Pancreas (tissue), 10 donors: ENCODE data around the gene ATXN7L3. TPM values are rescaled to one million over a fixed set of nuclear protein-coding genes. Genes with fewer than 3 reads are reported as not detected.
"Not testable (repeated sequence)": the region's sequence is repeated elsewhere in the genome, so short reads cannot be mapped to it uniquely, and the experiment has no call there.

Experiments used
- ATAC-seq, 4 donors: fragments of 200-7000 bp; cut with Tn5 transposase; one replicate each; pipeline versions ENCODE4 v1.8.0 to v1.9.1; 2020; ENCODE audit warnings: mild to moderate bottlenecking in 4 of 4, moderate library complexity in 4 of 4
- DNase-seq, 6 donors: peaks; one replicate each; pipeline ENCODE4 v3.0.0-alpha.2; 2020
- FAIRE-seq: peaks from 2 replicates; lab custom pipeline; 2012; peaks lifted over from hg19 to GRCh38; lab: Jason Lieb, UNC
- H3K27ac ChIP-seq, 4 donors: fragments of 200-600 bp; sonication (generic); 1 replicate in 3 of 4; 2 replicates in 1 of 4; pipeline versions ENCODE4 v1.5.0 to v1.8.0; 2020
- H3K27me3 ChIP-seq, 4 donors: fragments of 200-600 bp; one replicate each; pipeline ENCODE4 v1.8.0; 2021
- H3K36me3 ChIP-seq, 3 donors: fragments of 200-600 bp; sonication (generic) in 1 of 3; one replicate each; pipeline versions ENCODE4 v1.5.0 to v1.8.0; 2020 to 2021
- H3K4me1 ChIP-seq, 3 donors: fragments of 200-600 bp; one replicate each; pipeline ENCODE4 v1.8.0; 2021
- H3K4me3 ChIP-seq, 4 donors: fragments of 200-600 bp; sonication (generic) in 2 of 4; one replicate each; pipeline versions ENCODE4 v1.5.0 to v1.8.0; 2020 to 2021
- H3K9me3 ChIP-seq, 4 donors: fragments of 200-600 bp; one replicate each; pipeline ENCODE4 v1.8.0; 2021
- WGBS, 2 donors: extraction: QIAGEN DNeasy Blood & Tissue Kit; methylation state at CpG; one replicate each; pipeline ENCODE4 v1.1.7; 2013; 5-methylcytosine and 5-hydroxymethylcytosine counted together
- intact Hi-C, 3 donors: fragments of 100-400 bp; cut with DNase I; formaldehyde crosslinking; loops; one replicate each; pipeline versions ENCODE4 v1.11.1 to v1.14.2; 2022
- microRNA-seq, 2 donors: library from miRNA; unstranded; fragments of <30 nt; microRNA quantifications; one replicate each; pipeline versions ENCODE4 to v1.1.0, GENCODE V29; 2019 to 2020
- polyA plus RNA-seq, 2 donors: library from polyadenylated mRNA; stranded (reverse); fragments of 200-250 nt; gene quantifications; one replicate each; pipeline ENCODE4 v1.2.3, GENCODE V29; 2013
- total RNA-seq, 6 donors: library from RNA; stranded (reverse); fragmentation: NEBNext Ultra II Directional in 4 of 6; extraction: Animal tissue kit (Norgen Biotek cat#: 25700) in 4 of 6; gene quantifications; one replicate each; pipeline versions ENCODE4 v1.2.1 to v1.2.4, GENCODE V29; 2021 to 2023
- TF ChIP-seq, protein P1 (sequence below), 4 donors: fragments of 200-600 bp; sonication (generic) in 3 of 4; IDR thresholded peaks; one replicate each; pipeline versions ENCODE4 v1.5.0 to v1.8.0; 2021; ENCODE audit warnings: antibody characterized with exemption in 4 of 4
- donor health status: healthy with polysubstance abuse.
- donor health status: DM: no; HTN: no; CAD: no; lungs with moderate emphysema.
- donor health status: DM: no; HTN: no; CAD: no.
- donor health status: control.
- donor health status: control.
- donor health status: Bipolar disorder and iron deficiency.
- donor health status: DM: yes; HTN: yes; CAD: no.
- donor health status: DM: no; HTN: no; CAD: no.
- donor health status: DM: no; HTN: no; CAD: no.
- donor health status: DM: yes; HTN: yes; CAD: no.

The ATXN7L3 gene
- total and polyA plus RNA-seq, 8 donors, result 21.1 to 38.0 (median 27.3) TPM

DNA sequence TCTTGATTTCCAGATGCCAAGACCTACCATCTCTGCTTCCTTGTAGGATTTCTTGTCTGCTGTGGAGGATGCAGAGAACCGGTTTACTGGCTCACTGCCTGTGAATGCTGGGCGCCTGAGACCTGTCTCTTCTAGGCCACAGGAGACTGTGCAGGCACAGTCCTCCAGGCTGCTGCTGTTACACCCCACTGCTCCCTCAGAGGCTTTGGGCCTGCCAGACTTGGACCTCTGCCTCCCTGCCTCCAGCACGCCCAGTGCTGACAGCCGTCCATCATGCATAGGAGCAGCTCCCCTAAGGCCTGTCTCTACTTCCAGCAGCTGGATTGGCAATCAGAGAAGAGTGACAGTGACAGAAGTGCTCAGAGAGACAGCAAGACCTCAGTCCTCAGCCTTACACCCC is 51.9 kb downstream of the ATXN7L3 start:
- no peak for ATAC-seq
- Histone ChIP-seq H3K9me3 (no peaks in the 10 kb centered on the region), H3K4me3 (no peak overlapping the region), H3K27ac (no peak overlapping the region), H3K27me3 (no peaks in the 10 kb centered on the region), H3K4me1 (no peaks in the 10 kb centered on the region), H3K36me3 (no peaks in the 10 kb centered on the region)
- WGBS, 2 donors, result 78 to 93% methylated on average over 4 of the region's 4 CpGs
- DNase-seq, result no peak
- intact Hi-C loops, result no loop called here
- no peak for FAIRE-seq
- TF ChIP-seq, protein P1, sequence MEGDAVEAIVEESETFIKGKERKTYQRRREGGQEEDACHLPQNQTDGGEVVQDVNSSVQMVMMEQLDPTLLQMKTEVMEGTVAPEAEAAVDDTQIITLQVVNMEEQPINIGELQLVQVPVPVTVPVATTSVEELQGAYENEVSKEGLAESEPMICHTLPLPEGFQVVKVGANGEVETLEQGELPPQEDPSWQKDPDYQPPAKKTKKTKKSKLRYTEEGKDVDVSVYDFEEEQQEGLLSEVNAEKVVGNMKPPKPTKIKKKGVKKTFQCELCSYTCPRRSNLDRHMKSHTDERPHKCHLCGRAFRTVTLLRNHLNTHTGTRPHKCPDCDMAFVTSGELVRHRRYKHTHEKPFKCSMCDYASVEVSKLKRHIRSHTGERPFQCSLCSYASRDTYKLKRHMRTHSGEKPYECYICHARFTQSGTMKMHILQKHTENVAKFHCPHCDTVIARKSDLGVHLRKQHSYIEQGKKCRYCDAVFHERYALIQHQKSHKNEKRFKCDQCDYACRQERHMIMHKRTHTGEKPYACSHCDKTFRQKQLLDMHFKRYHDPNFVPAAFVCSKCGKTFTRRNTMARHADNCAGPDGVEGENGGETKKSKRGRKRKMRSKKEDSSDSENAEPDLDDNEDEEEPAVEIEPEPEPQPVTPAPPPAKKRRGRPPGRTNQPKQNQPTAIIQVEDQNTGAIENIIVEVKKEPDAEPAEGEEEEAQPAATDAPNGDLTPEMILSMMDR (IDR thresholded peaks at IDR 0.05), result no peak

DNA sequence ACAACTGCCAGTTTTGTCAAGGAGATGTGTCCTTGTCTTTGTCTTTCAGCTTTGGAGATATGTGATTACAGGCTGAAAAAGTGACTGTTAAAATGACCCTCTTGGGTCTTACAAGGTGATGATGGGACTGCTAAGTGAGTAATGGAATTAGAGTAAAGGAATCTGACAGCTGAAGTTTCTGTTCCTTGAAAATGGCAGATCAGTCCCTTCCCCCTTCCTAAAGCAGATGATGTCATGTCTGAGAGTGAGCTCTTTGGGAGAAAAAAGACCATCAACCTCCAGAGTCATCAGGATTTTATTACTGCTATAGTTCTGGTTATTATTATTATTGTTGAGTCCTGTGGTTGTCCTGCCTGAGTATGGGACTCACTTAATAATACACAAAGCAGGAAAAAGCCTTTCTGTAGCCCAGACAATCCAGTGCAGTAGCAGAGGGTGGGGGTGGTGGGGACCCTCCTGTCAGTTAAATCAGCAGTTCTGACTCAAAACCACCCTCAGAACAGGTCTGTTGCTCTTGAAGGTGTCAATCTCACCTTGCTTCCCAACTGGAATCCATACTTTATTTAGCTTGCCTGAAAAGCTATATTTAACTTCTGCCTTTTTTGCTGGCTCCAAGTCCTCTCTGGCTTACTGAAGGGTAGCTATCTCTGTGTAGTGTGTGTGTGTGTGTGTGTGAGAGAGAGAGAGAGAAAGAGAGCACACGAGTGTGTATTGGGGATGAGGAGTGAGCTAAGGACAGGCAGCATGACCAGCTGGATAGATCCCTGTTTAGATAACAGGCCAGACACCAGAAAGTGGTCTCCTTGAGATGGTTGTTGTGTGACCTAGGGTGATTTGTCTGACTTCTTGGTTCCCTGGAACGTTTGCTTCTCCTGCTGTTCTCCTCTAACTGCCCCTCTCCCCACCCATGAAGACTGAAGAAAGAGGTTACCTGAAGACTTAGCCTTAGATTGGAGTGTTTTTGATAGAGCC is 53.0 kb downstream of the ATXN7L3 start:
- no peak for FAIRE-seq
- TF ChIP-seq, protein P1 (IDR thresholded peaks at IDR 0.05), result no peak
- H3K27ac ChIP-seq, result no peak overlapping the region
- no peak overlapping the region for H3K4me3 ChIP-seq
- H3K4me1 ChIP-seq, result peaks cover 0 to 4% (median 0%) of the 10 kb centered on the region in 3 donors
- no peaks in the 10 kb centered on the region for H3K9me3 ChIP-seq
- no peak for ATAC-seq
- intact Hi-C loops, result no loop called here
- no peak for DNase-seq
- H3K36me3 ChIP-seq, result no peaks in the 10 kb centered on the region
- H3K27me3 ChIP-seq, result no peaks in the 10 kb centered on the region
- WGBS, 2 donors, result 40 to 44% methylated on average over 2 of the region's 2 CpGs

- WGBS, 2 donors, result 87 to 89% methylated on average over 7 of the region's 7 CpGs
- DNase-seq, result no peak
- no peak for ATAC-seq
- no peak overlapping the region for H3K4me3 ChIP-seq
- peaks cover 0 to 4% (median 0%) of the 10 kb centered on the region in 3 donors for H3K4me1 ChIP-seq
- no peaks in the 10 kb centered on the region for H3K27me3 ChIP-seq
- TF ChIP-seq, protein P1 (IDR thresholded peaks at IDR 0.05), result no peak
- intact Hi-C loops, result no loop called here
- H3K27ac ChIP-seq, result no peak overlapping the region
- no peak for FAIRE-seq
- H3K9me3 ChIP-seq, result no peaks in the 10 kb centered on the region
- H3K36me3 ChIP-seq, result no peaks in the 10 kb centered on the region
These were observed 54.5 kb downstream of the ATXN7L3 start for GRCh38 chr17:44144966-44145739.

GRCh38 chr17:44143921-44144320 is 55.8 kb downstream of the ATXN7L3 start:
- FAIRE-seq, H3K4me3 ChIP-seq, intact Hi-C loops, H3K4me1 ChIP-seq, DNase-seq, H3K27ac ChIP-seq, H3K27me3 ChIP-seq, H3K9me3 ChIP-seq, H3K36me3 ChIP-seq, ATAC-seq: not testable (repeated sequence)
- 84 to 95% methylated on average over 8 of the region's 8 CpGs for WGBS, 2 donors

Small RNA genes within 50 kb of the gene (microRNA-seq; reads per million reads assigned to microRNA genes)
- 0 to 0.39 reads per million in 2 donors for gene MIR6782

Other genes starting within 250 kb of the ATXN7L3 start
- gene PYY, start 245.9 kb downstream of the ATXN7L3 start, total RNA-seq, result under 1 TPM in 2 of 6 donors, not detected in 4; 0.35 to 0.49 TPM
- 1 to 10 TPM in 1 of 2 donors, under 1 TPM in 1; 0.66 to 1.1 TPM for gene PYY, start 245.9 kb downstream of the ATXN7L3 start, polyA plus RNA-seq
- gene NAGS, start 195.3 kb downstream of the ATXN7L3 start, total RNA-seq, result 1 to 10 TPM in 1 of 6 donors, under 1 TPM in 5; 0.09 to 1.1 (median 0.48) TPM
- 1 to 10 TPM in 1 of 2 donors, under 1 TPM in 1; 0.38 to 1.8 TPM for gene NAGS, start 195.3 kb downstream of the ATXN7L3 start, polyA plus RNA-seq
- 10 to 100 TPM; 14.4 to 22.7 (median 20.3) TPM for gene TMEM101, start 184.9 kb downstream of the ATXN7L3 start, total RNA-seq
- gene TMEM101, start 184.9 kb downstream of the ATXN7L3 start, polyA plus RNA-seq, result 10 to 100 TPM; 16.4 to 20.2 TPM
- 10 to 100 TPM; 19.0 to 29.6 (median 25.7) TPM for gene LSM12, start 133.2 kb downstream of the ATXN7L3 start, total RNA-seq
- gene LSM12, start 133.2 kb downstream of the ATXN7L3 start, polyA plus RNA-seq, result 10 to 100 TPM; 14.5 to 21.3 TPM
- 10 to 100 TPM in 5 of 6 donors, 1 to 10 TPM in 1; 9.1 to 28.0 (median 24.0) TPM for gene G6PC3, start 129.1 kb downstream of the ATXN7L3 start, total RNA-seq
- gene G6PC3, start 129.1 kb downstream of the ATXN7L3 start, polyA plus RNA-seq, result 10 to 100 TPM; 48.3 to 54.2 TPM
- gene HDAC5, start 76.2 kb downstream of the ATXN7L3 start, total RNA-seq, result 10 to 100 TPM; 10.9 to 32.1 (median 16.1) TPM
- gene HDAC5, start 76.2 kb downstream of the ATXN7L3 start, polyA plus RNA-seq, result 10 to 100 TPM; 25.8 to 38.1 TPM
- gene HROB, start 58.0 kb downstream of the ATXN7L3 start, total RNA-seq, result under 1 TPM; 0.09 to 0.97 (median 0.45) TPM
- under 1 TPM; 0.27 to 0.40 TPM for gene HROB, start 58.0 kb downstream of the ATXN7L3 start, polyA plus RNA-seq
- 1 to 10 TPM; 1.1 to 3.9 (median 2.3) TPM for gene ASB16, start 29.2 kb downstream of the ATXN7L3 start, total RNA-seq
- gene ASB16, start 29.2 kb downstream of the ATXN7L3 start, polyA plus RNA-seq, result 1 to 10 TPM; 1.9 to 2.9 TPM
- gene TMUB2, start 12.9 kb downstream of the ATXN7L3 start, total RNA-seq, result 10 to 100 TPM; 10.4 to 24.6 (median 14.8) TPM
- 10 to 100 TPM; 42.2 to 50.9 TPM for gene TMUB2, start 12.9 kb downstream of the ATXN7L3 start, polyA plus RNA-seq
- 10 to 100 TPM; 31.9 to 51.8 (median 35.6) TPM for gene UBTF, start 19.8 kb upstream of the ATXN7L3 start, total RNA-seq
- 10 to 100 TPM; 40.9 to 44.1 TPM for gene UBTF, start 19.8 kb upstream of the ATXN7L3 start, polyA plus RNA-seq
- under 1 TPM in 2 of 6 donors, not detected in 4; 0.24 to 0.37 TPM for gene SLC4A1, start 68.3 kb upstream of the ATXN7L3 start, total RNA-seq
- not detected for gene SLC4A1, start 68.3 kb upstream of the ATXN7L3 start, polyA plus RNA-seq
- gene RUNDC3A, start 108.7 kb upstream of the ATXN7L3 start, total RNA-seq, result 1 to 10 TPM in 5 of 6 donors, under 1 TPM in 1; 0.56 to 5.0 (median 2.9) TPM
- 10 to 100 TPM; 24.0 to 59.4 TPM for gene RUNDC3A, start 108.7 kb upstream of the ATXN7L3 start, polyA plus RNA-seq
- 10 to 100 TPM; 50.7 to 72.7 (median 62.2) TPM for gene SLC25A39, start 124.9 kb upstream of the ATXN7L3 start, total RNA-seq
- 100 to 1,000 TPM; 119 to 155 TPM for gene SLC25A39, start 124.9 kb upstream of the ATXN7L3 start, polyA plus RNA-seq
- 100 to 1,000 TPM in 2 of 6 donors, 10 to 100 TPM in 4; 48.0 to 229 (median 69.6) TPM for gene GRN, start 145.4 kb upstream of the ATXN7L3 start, total RNA-seq
- gene GRN, start 145.4 kb upstream of the ATXN7L3 start, polyA plus RNA-seq, result 100 to 1,000 TPM in 1 of 2 donors, 10 to 100 TPM in 1; 55.7 to 100 TPM
- under 1 TPM; 0.24 to 0.97 (median 0.44) TPM for gene FAM171A2, start 164.0 kb upstream of the ATXN7L3 start, total RNA-seq
- 1 to 10 TPM in 1 of 2 donors, under 1 TPM in 1; 0.87 to 1.3 TPM for gene FAM171A2, start 164.0 kb upstream of the ATXN7L3 start, polyA plus RNA-seq
- gene ITGA2B, start 189.8 kb upstream of the ATXN7L3 start, total RNA-seq, result under 1 TPM; 0.09 to 0.61 (median 0.46) TPM
- gene ITGA2B, start 189.8 kb upstream of the ATXN7L3 start, polyA plus RNA-seq, result under 1 TPM; 0.42 to 0.53 TPM